PC-3 (cell line): ENCODE data around the gene NDUFAF8. TPM values are rescaled to one million over a fixed set of nuclear protein-coding genes. Genes with fewer than 3 reads are reported as not detected.

Source experiments
- ATAC-seq: fragments of 200-7000 bp; cut with Tn5 transposase; 2 replicates; pipeline ENCODE4 v1.9.1; 2020; ENCODE audit warnings: mild to moderate bottlenecking, moderate library complexity
- BruUV-seq: library from RNA; stranded (reverse); fragments of 400-500 nt; replicated peaks from 2 replicates; lab custom pipeline; 2021; lab: Mats Ljungman, UMichigan
- CTCF ChIA-PET: fragments of 300-600 bp; sonication (Branson Sonifier 250); formaldehyde crosslinking; loops from one replicate; lab custom pipeline; 2022; ENCODE audit warnings: antibody characterized with exemption; lab: Charles Lee
- POLR2A ChIA-PET: fragments of 300-600 bp; sonication (Branson Sonifier 250); formaldehyde crosslinking; loops from one replicate; lab custom pipeline; 2022; ENCODE audit warnings: antibody characterized with exemption; ENCODE audit not compliant: unreplicated experiment; lab: Charles Lee
- DNase-seq: peaks from one replicate; pipeline ENCODE4 v3.0.0-alpha.2; 2015
- H2AFZ ChIP-seq: fragments of 300-600 bp; sonication (generic); 2 replicates; pipeline ENCODE4 v1.6.0; 2016; ENCODE audit warnings: antibody characterized with exemption, low read length
- H3F3A ChIP-seq: fragments of 300-600 bp; sonication (generic); one replicate; pipeline ENCODE4 v1.6.0; 2017; ENCODE audit warnings: antibody characterized with exemption, low read length, control low read depth, mild to moderate bottlenecking; ENCODE audit not compliant: unreplicated experiment
- H3K27ac ChIP-seq: fragments of 300-600 bp; sonication (generic); 2 replicates; pipeline ENCODE4 v1.5.1; 2016; ENCODE audit warnings: mild to moderate bottlenecking, low read length
- H3K27me3 ChIP-seq: fragments of 300-600 bp; sonication (generic); 2 replicates; pipeline ENCODE4 v1.6.1; 2016; ENCODE audit warnings: low read length, mixed read lengths
- H3K36me3 ChIP-seq: fragments of 300-600 bp; sonication (generic); 2 replicates; pipeline ENCODE4 v1.6.1; 2016; ENCODE audit warnings: low read depth, mixed run types, low read length, mixed read lengths
- H3K4me1 ChIP-seq: fragments of 300-600 bp; sonication (generic); 2 replicates; pipeline ENCODE4 v1.5.1; 2016; ENCODE audit warnings: low read length; ENCODE audit not compliant: insufficient read depth
- H3K4me2 ChIP-seq: fragments of 300-600 bp; sonication (generic); 2 replicates; pipeline ENCODE4 v1.6.0; 2016; ENCODE audit warnings: low read length
- H3K4me3 ChIP-seq: fragments of 300-600 bp; sonication (generic); 2 replicates; pipeline ENCODE4 v1.5.1; 2016; ENCODE audit warnings: mild to moderate bottlenecking, low read length, mixed read lengths
- H3K79me2 ChIP-seq: fragments of 300-600 bp; sonication (generic); 2 replicates; pipeline ENCODE4 v1.6.1; 2017; ENCODE audit warnings: low read length, mixed read lengths
- H3K9ac ChIP-seq: fragments of 300-600 bp; sonication (generic); 2 replicates; pipeline ENCODE4 v1.6.0; 2016; ENCODE audit warnings: mild to moderate bottlenecking, low read length
- H3K9me2 ChIP-seq: fragments of 300-600 bp; sonication (generic); replicated peaks from 2 replicates; pipeline ENCODE4 v1.6.1; 2016; ENCODE audit warnings: mixed run types, low read length, mixed read lengths
- H3K9me3 ChIP-seq: fragments of 300-600 bp; sonication (generic); 2 replicates; pipeline ENCODE4 v1.6.1; 2016; ENCODE audit warnings: low read length, mixed read lengths
- H4K20me1 ChIP-seq: fragments of 300-600 bp; sonication (generic); 2 replicates; pipeline ENCODE4 v1.6.1; 2016; ENCODE audit warnings: low read length, mixed read lengths
- CTCF ChIP-seq: fragments of 300-600 bp; sonication (generic); conservative IDR thresholded peaks from 2 replicates; pipeline ENCODE4 v1.5.1; 2017; ENCODE audit warnings: antibody characterized with exemption, low read depth, mild to moderate bottlenecking, low read length
- EZH2 ChIP-seq: fragments of 300-600 bp; sonication (generic); IDR thresholded peaks from one replicate; pipeline ENCODE4 v1.6.1; 2017; ENCODE audit warnings: antibody characterized with exemption, mild to moderate bottlenecking, low read length; ENCODE audit not compliant: unreplicated experiment
- EZH2phosphoT487 ChIP-seq: fragments of 300-600 bp; sonication (generic); IDR thresholded peaks from 2 replicates; pipeline ENCODE4 v1.6.1; 2018; ENCODE audit warnings: mild to moderate bottlenecking, antibody characterized with exemption, low read length, borderline replicate concordance
- intact Hi-C: fragments of 100-400 bp; cut with micrococcal nuclease; formaldehyde crosslinking; loops from 2 replicates; pipeline ENCODE4 v1.9.0; 2023
- total RNA-seq: library from RNA; depleted of rRNA; stranded (reverse); fragments of >200 nt; gene quantifications from 2 replicates; pipeline ENCODE4 v1.2.3, GENCODE V29; 2014

The NDUFAF8 gene
- total RNA-seq, 1 experiment from 2014 or later, result 125 TPM

DNA sequence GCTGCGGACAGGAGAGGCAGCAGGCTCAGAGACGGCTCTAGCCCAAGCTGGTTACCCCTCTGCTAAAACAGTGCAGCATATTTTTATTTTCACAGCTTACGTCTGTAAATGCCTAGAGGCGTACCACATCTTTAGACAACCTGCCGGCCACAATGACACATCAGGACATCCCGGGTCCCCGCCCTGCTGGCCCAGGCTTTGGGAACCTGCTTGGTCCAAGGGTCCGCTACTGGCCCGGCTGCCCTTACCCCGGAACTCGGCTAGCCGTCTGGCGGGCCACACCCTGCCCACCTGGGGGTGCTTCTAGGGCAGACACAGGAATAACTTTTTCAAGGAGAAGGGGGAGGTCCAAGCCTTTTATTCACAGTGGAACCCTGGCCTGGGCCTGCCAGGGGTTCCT lies 20.7 kb upstream of the NDUFAF8 start:
- DNase-seq (no peak), ATAC-seq (no peak)
- Histone ChIP-seq H3K27me3 (no peaks in the 10 kb centered on the region), H3K9ac (no peak overlapping the region), H3K9me2 (no peaks in the 10 kb centered on the region), H4K20me1 (no peaks in the 10 kb centered on the region), H3K9me3 (no peaks in the 10 kb centered on the region), H3K79me2 (peaks cover 19% of the 10 kb centered on the region), H3F3A (no peaks in the 10 kb centered on the region), H3K4me1 (peaks cover 12% of the 10 kb centered on the region), H3K36me3 (no peaks in the 10 kb centered on the region), H3K4me3 (no peak overlapping the region), H3K27ac (no peak overlapping the region), H3K4me2 (no peak overlapping the region), H2AFZ (no peak overlapping the region)
- CTCF ChIA-PET, result no interaction called here
- POLR2A ChIA-PET, result no interaction called here
- no TSS peak for BruUV-seq
- TF ChIP-seq EZH2, result no peak
- TF ChIP-seq CTCF, result no peak
- TF ChIP-seq EZH2phosphoT487, result no peak
- intact Hi-C loops, result no loop called here

DNA sequence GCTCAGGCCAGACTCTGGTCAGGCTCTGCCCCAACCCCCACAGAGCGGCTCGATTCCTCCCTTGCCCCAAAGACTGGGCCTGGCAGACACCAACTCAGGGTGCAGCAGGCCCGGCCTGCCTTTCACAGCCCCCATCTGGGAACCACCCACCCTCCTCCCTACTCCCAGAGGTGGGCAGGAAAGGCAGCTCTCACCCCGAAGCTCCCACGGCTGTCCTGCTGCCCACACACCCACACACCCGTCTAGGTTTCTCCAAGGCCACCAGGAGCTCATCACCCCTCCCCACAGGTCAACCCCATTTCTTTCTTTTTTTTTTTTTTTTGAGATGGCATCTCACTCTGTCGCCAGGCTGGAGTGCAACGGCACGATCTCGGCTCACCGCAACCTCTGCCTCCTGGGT lies 20.1 kb upstream of the NDUFAF8 start:
- no peak overlapping the region for H3K4me3 ChIP-seq
- no peak overlapping the region for H3K27ac ChIP-seq
- H3K9me3 ChIP-seq, result no peaks in the 10 kb centered on the region
- H3F3A ChIP-seq, result no peaks in the 10 kb centered on the region
- intact Hi-C loops, result no loop called here
- H3K79me2 ChIP-seq, result peaks cover 19% of the 10 kb centered on the region
- DNase-seq (no peak), ATAC-seq (no peak)
- BruUV-seq, result no TSS peak
- H4K20me1 ChIP-seq, result no peaks in the 10 kb centered on the region
- CTCF ChIA-PET, result no interaction called here
- no peak overlapping the region for H3K9ac ChIP-seq
- POLR2A ChIA-PET, result no interaction called here
- H3K4me2 ChIP-seq, result no peak overlapping the region
- TF ChIP-seq EZH2 (no peak), EZH2phosphoT487 (no peak), CTCF (no peak)
- no peaks in the 10 kb centered on the region for H3K9me2 ChIP-seq
- H3K27me3 ChIP-seq, result no peaks in the 10 kb centered on the region
- H3K4me1 ChIP-seq, result peaks cover 18% of the 10 kb centered on the region
- no peaks in the 10 kb centered on the region for H3K36me3 ChIP-seq
- no peak overlapping the region for H2AFZ ChIP-seq

GRCh38 chr17:81219476-81220180 lies 19.5 kb upstream of the NDUFAF8 start:
- ATAC-seq (no peak), DNase-seq (no peak)
- no TSS peak for BruUV-seq
- Histone ChIP-seq H3K9me3 (no peaks in the 10 kb centered on the region), H3K9ac (no peak overlapping the region), H3K27me3 (no peaks in the 10 kb centered on the region), H3K36me3 (no peaks in the 10 kb centered on the region), H3K79me2 (peaks cover 19% of the 10 kb centered on the region), H3K9me2 (no peaks in the 10 kb centered on the region), H3K27ac (no peak overlapping the region), H3K4me2 (no peak overlapping the region), H3F3A (no peaks in the 10 kb centered on the region), H2AFZ (no peak overlapping the region), H3K4me1 (peaks cover 19% of the 10 kb centered on the region), H4K20me1 (no peaks in the 10 kb centered on the region), H3K4me3 (no peak overlapping the region)
- ChIA-PET POLR2A (no interaction called here), CTCF (no interaction called here)
- no peak for TF ChIP-seq CTCF
- no peak for TF ChIP-seq EZH2phosphoT487
- no peak for TF ChIP-seq EZH2
- intact Hi-C loops, result no loop called here
